ENCODE measurements around the gene PAK5.

Gene PAK5

GRCh38 chr20:9789131-9789530, 49.7 kb downstream of the PAK5 start:
- no peak for DNase-seq (ENCODE audit: low read depth)

DNA sequence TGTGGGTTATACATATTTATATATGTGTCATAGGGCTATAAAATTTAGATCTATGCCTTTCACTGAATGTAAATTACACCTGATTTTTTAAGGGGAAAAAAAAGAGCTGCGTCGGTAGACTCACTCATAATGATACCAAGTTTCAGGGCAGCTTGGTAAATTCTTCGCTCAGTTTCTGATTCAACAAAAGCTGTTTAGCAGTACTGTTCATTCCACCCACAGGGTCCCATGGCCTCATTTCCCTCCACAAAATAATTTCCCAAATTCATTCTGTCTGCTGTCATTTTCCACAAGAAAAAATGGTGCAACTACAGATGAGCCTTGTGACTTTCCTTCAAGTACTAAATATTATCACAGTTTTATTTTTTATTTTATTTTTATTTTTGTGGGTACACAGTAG, 63.7 kb downstream of the PAK5 start:
- no peak for DNase-seq (ENCODE audit: low read depth)

DNA sequence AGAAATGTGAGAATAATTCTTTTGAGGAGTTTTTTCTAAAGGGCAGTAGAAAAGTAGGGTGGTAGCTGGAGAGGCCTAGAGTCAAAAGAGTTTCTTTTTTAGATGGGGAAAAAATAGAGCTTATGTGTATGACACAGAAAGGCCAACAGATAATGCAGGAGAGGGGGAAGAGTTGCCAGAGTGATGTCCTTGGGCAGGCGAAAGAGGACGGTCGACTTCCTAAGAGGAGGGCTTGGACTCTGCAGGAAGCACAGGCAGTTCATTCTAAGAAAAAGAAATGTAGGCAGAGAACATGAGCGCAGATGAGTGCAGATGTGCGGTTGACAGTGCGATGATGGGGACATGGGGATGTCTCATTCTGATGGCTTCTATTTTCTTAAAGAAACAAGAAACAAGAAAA, 68.9 kb downstream of the PAK5 start:
- no peak for DNase-seq (ENCODE audit: low read depth)

GRCh38 chr20:9761476-9761875, 77.4 kb downstream of the PAK5 start:
- DNase-seq (ENCODE audit: low read depth): no peak

GRCh38 chr20:9759392-9759791, 79.5 kb downstream of the PAK5 start:
- no peak for DNase-seq (ENCODE audit: low read depth)

GRCh38 chr20:9758752-9759151, 80.1 kb downstream of the PAK5 start:
- DNase-seq (ENCODE audit: low read depth): no peak

- no peak for DNase-seq (ENCODE audit: low read depth)
These were observed 82.2 kb downstream of the PAK5 start for GRCh38 chr20:9756660-9757059.

DNA sequence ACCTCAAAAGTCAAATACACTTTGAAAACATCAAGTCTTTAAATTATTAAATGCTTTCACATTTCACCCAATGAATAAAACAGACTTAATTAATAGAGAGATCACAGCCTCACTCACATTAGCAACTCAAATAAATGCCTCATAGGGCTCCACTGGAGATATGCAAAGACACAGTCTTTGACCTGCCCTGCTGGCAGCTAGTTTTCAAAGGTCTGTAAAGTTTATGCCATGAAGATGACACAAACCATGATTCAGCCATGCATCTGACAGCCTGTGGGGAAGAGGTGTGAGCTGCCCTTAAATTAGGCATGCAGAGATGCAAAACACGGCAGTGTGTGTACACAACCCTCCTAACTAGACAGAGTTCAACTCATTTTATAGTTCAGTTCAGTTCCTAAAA, 83.6 kb downstream of the PAK5 start:
- no peak for DNase-seq (ENCODE audit: low read depth)

GRCh38 chr20:9744551-9744950, 94.3 kb downstream of the PAK5 start:
- DNase-seq (ENCODE audit: low read depth): no peak

- no peak for DNase-seq (ENCODE audit: low read depth)
These were observed 95.0 kb downstream of the PAK5 start for GRCh38 chr20:9743871-9744270.

DNA sequence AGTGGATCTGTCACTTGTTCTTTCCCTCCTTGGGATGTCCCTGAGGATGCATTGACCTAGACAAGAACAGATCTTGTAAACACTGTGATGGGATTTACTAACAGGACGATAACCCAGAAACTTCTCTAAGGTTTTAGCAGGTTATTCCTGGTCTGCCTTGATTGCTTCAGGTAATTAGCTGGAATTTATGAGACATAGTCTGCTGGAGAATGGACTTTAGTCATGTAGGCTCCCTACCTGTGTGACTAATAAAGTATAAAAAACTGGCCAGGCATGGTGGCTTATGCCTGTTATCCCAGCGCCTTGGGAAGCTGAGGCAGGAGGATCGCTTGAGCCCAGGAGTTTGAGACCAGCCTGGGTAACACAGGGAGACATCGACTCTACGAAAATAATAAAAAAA, 96.1 kb downstream of the PAK5 start:
- DNase-seq (ENCODE audit: low read depth): no peak

GRCh38 chr20:9741996-9742395, 96.9 kb downstream of the PAK5 start:
- no peak for DNase-seq (ENCODE audit: low read depth)

DNA sequence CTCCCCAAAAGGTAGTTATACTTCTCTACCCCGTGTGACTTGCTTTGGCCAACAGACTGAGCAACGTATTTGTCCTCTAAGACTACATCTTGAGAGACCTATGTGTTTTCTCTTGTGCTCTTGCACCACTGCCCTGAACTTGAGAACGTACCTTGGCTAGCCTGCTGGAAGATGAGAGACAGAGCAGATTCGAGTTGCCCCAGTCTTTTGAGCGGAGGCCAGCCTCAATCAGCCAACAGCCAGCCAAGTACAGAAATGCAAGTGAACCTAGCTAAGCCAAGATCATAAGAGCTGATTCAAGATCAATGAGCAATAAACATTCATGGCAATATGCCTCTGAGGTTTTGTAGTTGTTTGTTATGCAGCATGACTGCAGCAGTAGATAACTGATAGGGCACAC, 98.4 kb downstream of the PAK5 start:
- no peak for DNase-seq (ENCODE audit: low read depth)

GRCh38 chr20:9739991-9740390, 98.9 kb downstream of the PAK5 start:
- DNase-seq (ENCODE audit: low read depth): no peak

DNA sequence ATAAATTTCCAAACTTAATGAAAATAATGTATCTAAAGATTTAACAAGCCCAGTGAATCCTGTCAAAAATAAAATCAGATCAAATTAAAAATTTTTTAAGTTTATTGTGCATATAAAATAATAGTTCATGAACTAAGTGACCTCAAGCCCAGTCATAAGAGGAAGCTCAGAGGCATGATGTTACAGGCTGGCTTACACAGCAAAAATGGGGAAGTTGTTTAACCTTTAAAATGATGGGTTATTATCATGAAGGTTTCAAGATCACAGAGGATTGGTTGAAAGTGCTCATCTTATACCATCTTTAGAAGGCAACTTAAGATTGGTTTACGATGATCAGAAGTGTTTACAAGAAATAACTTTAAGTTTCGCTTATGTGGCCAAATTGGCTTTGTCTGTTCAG, 102.5 kb downstream of the PAK5 start:
- DNase-seq (ENCODE audit: low read depth): no peak

GRCh38 chr20:9723501-9724202, 115.2 kb downstream of the PAK5 start:
- DNase-seq (ENCODE audit: low read depth): no peak

- DNase-seq (ENCODE audit: low read depth): no peak
These were observed 127.0 kb downstream of the PAK5 start for GRCh38 chr20:9711872-9712271.

- DNase-seq (ENCODE audit: low read depth): no peak
These were observed 128.2 kb downstream of the PAK5 start for GRCh38 chr20:9710685-9711084.

DNA sequence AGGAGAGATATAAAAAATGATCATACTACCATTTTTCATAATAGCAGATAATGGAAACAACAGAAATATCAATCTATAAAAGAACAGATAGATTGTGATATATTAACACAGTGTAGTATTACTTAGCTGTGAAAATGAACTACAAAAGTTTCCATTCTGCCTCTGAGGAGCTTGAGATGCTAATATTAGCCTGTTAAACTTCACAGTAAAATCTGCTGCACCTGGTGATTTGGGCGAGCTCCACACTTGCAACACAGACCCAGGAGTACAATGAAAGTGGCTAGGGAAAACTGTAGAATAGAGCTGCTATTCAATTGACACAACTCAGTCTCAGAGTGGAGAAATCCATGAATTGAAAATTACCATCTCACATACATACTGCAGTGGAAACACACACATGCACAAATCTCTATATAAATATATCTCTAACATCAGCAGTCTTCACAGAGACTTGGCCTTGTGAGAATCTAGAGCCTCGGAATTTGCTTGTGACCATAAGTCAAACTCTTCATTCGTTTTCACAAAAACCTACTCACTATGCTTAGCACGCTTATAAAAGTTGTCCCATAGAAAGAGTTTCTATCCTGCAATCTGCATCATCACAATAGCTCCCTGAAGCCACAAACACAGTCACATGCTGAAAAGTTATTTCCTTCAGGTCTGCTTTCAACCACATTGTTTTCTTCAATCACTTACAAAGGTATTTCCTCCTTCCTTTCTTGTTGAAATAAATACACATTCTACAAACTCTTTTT, 133.0 kb downstream of the PAK5 start:
- DNase-seq (ENCODE audit: low read depth): no peak

- no peak for DNase-seq (ENCODE audit: low read depth)
These were observed 139.7 kb downstream of the PAK5 start for GRCh38 chr20:9699181-9699580.

DNA sequence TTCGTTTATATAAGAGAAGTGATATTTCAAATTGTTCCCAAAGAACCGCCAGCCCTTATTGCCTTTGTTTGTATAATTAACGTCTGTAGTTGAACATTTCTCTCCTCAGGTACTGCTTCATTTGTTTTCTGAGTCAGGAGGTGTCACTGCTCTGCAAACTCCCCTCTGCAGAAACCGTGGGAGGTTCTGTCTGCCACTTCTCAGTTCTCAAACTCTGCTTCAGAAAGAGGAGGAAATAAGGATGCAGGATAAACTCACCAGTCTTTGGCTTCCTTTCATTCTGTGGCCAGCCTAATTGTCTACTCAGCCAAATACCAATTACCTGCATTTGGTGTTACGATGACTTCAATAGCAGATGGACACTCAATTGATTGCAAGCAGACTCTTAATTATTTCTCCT, 149.8 kb downstream of the PAK5 start:
- DNase-seq (ENCODE audit: low read depth): no peak

- no peak for DNase-seq (ENCODE audit: low read depth)
These were observed 152.0 kb downstream of the PAK5 start for GRCh38 chr20:9686866-9687265.

GRCh38 chr20:9686455-9686854, 152.4 kb downstream of the PAK5 start:
- DNase-seq (ENCODE audit: low read depth): no peak

DNA sequence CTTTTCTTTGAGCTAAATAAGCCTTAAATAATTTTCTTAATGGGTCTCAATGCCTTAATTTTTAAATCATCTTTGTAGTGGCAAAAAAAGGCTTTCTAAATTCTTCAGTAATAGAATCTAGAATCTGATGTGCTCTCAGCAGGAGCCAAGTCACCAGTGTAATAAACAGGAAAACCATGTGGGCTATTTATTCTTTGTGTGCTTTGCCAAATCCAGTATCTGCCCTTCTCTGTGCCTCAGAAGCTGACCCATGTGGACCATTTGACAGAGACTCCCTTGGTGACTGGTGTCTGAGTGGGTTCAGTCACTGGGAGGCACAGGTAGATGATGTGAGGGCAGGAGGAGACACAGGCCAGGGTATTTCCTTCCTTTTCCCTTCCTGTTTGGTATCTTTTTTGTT, 152.9 kb downstream of the PAK5 start:
- no peak for DNase-seq (ENCODE audit: low read depth)

Data from T follicular helper cell (primary cell).